ENCODE data around the gene ZNF750.

DNA sequence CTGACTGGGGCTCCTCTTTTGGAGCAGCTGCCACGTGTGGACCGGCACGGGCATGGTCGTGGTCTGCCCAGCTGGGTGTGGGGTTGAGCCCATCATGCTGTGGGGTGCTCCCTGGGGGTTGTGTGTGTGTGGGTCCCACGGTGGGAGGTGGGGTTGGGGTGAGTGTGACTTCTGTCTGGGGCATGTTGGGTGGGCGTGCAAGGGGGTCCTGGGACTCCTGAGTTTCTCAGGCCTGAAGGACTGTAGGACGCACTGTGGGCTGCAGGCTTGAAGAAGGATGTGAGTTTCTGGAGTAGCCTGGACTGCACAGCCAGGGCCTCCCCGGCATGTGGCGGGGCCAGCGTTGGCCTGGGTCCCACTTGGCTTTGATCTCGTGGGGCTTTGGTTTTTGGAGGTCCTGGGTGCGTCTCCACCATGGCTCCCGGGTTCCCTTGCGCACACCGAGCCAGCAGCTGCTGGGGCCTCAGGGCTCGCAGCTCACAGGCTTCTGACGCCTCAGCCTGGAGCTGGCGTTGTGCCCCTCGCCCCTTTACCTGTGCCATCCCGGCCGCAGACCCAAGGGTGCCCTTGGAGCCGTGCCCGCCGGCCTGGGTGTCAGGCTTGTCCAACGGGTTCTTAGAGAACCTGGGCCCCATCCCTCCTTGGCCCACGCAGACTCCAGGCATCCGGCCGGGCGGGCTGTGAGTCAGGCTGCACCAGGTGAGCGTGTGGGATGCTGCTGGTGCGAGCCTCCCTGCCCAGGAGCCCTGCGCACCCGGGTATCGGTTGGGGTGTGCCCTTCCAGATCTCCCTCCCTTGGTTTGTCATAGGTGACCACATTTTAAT lies 34.4 kb upstream of the ZNF750 start:
- TF ChIP-seq, protein P1, sequence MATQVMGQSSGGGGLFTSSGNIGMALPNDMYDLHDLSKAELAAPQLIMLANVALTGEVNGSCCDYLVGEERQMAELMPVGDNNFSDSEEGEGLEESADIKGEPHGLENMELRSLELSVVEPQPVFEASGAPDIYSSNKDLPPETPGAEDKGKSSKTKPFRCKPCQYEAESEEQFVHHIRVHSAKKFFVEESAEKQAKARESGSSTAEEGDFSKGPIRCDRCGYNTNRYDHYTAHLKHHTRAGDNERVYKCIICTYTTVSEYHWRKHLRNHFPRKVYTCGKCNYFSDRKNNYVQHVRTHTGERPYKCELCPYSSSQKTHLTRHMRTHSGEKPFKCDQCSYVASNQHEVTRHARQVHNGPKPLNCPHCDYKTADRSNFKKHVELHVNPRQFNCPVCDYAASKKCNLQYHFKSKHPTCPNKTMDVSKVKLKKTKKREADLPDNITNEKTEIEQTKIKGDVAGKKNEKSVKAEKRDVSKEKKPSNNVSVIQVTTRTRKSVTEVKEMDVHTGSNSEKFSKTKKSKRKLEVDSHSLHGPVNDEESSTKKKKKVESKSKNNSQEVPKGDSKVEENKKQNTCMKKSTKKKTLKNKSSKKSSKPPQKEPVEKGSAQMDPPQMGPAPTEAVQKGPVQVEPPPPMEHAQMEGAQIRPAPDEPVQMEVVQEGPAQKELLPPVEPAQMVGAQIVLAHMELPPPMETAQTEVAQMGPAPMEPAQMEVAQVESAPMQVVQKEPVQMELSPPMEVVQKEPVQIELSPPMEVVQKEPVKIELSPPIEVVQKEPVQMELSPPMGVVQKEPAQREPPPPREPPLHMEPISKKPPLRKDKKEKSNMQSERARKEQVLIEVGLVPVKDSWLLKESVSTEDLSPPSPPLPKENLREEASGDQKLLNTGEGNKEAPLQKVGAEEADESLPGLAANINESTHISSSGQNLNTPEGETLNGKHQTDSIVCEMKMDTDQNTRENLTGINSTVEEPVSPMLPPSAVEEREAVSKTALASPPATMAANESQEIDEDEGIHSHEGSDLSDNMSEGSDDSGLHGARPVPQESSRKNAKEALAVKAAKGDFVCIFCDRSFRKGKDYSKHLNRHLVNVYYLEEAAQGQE (tag by site-specific recombination; IDR thresholded peaks at IDR 0.05) = no peak
- TF ChIP-seq ZNF561 (tag by site-specific recombination; IDR thresholded peaks at IDR 0.05; ENCODE audit: borderline replicate concordance) = no peak
- TF ChIP-seq YY1 (tag by site-specific recombination; IDR thresholded peaks at IDR 0.05) = no peak
- TF ChIP-seq, protein P2, sequence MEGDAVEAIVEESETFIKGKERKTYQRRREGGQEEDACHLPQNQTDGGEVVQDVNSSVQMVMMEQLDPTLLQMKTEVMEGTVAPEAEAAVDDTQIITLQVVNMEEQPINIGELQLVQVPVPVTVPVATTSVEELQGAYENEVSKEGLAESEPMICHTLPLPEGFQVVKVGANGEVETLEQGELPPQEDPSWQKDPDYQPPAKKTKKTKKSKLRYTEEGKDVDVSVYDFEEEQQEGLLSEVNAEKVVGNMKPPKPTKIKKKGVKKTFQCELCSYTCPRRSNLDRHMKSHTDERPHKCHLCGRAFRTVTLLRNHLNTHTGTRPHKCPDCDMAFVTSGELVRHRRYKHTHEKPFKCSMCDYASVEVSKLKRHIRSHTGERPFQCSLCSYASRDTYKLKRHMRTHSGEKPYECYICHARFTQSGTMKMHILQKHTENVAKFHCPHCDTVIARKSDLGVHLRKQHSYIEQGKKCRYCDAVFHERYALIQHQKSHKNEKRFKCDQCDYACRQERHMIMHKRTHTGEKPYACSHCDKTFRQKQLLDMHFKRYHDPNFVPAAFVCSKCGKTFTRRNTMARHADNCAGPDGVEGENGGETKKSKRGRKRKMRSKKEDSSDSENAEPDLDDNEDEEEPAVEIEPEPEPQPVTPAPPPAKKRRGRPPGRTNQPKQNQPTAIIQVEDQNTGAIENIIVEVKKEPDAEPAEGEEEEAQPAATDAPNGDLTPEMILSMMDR (tag by site-specific recombination; IDR thresholded peaks at IDR 0.05) = no peak
- TF ChIP-seq, protein P3, sequence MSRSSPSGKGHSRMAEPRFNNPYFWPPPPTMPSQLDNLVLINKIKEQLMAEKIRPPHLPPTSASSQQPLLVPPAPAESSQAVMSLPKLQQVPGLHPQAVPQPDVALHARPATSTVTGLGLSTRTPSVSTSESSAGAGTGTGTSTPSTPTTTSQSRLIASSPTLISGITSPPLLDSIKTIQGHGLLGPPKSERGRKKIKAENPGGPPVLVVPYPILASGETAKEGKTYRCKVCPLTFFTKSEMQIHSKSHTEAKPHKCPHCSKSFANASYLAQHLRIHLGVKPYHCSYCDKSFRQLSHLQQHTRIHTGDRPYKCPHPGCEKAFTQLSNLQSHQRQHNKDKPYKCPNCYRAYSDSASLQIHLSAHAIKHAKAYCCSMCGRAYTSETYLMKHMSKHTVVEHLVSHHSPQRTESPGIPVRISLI (tag by site-specific recombination; IDR thresholded peaks at IDR 0.05) = no peak
- TF ChIP-seq KLF9 (tag by site-specific recombination; IDR thresholded peaks at IDR 0.05; ENCODE audit: low read depth) = no peak
- TF ChIP-seq, protein P4, sequence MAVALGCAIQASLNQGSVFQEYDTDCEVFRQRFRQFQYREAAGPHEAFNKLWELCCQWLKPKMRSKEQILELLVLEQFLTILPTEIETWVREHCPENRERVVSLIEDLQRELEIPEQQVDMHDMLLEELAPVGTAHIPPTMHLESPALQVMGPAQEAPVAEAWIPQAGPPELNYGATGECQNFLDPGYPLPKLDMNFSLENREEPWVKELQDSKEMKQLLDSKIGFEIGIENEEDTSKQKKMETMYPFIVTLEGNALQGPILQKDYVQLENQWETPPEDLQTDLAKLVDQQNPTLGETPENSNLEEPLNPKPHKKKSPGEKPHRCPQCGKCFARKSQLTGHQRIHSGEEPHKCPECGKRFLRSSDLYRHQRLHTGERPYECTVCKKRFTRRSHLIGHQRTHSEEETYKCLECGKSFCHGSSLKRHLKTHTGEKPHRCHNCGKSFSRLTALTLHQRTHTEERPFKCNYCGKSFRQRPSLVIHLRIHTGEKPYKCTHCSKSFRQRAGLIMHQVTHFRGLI (tag by site-specific recombination; IDR thresholded peaks at IDR 0.05) = no peak
- TF ChIP-seq ZNF302 (tag by site-specific recombination; IDR thresholded peaks at IDR 0.05; ENCODE audit: low read depth) = no peak
- TF ChIP-seq ZNF140 (tag by site-specific recombination; IDR thresholded peaks at IDR 0.05) = no peak
- no peak for TF ChIP-seq ZSCAN16 (tag by site-specific recombination; IDR thresholded peaks at IDR 0.05)
- no peak for TF ChIP-seq ZNF274 (IDR thresholded peaks at IDR 0.05; ENCODE audit: low read length)
- no peak for TF ChIP-seq ZNF274 (tag by site-specific recombination; IDR thresholded peaks at IDR 0.05; ENCODE audit: borderline replicate concordance)
- TF ChIP-seq ZNF121 (tag by site-specific recombination; IDR thresholded peaks at IDR 0.05) = no peak
- no peak for TF ChIP-seq MYNN (tag by site-specific recombination; IDR thresholded peaks at IDR 0.05; ENCODE audit: borderline replicate concordance)
- TF ChIP-seq, protein P5, sequence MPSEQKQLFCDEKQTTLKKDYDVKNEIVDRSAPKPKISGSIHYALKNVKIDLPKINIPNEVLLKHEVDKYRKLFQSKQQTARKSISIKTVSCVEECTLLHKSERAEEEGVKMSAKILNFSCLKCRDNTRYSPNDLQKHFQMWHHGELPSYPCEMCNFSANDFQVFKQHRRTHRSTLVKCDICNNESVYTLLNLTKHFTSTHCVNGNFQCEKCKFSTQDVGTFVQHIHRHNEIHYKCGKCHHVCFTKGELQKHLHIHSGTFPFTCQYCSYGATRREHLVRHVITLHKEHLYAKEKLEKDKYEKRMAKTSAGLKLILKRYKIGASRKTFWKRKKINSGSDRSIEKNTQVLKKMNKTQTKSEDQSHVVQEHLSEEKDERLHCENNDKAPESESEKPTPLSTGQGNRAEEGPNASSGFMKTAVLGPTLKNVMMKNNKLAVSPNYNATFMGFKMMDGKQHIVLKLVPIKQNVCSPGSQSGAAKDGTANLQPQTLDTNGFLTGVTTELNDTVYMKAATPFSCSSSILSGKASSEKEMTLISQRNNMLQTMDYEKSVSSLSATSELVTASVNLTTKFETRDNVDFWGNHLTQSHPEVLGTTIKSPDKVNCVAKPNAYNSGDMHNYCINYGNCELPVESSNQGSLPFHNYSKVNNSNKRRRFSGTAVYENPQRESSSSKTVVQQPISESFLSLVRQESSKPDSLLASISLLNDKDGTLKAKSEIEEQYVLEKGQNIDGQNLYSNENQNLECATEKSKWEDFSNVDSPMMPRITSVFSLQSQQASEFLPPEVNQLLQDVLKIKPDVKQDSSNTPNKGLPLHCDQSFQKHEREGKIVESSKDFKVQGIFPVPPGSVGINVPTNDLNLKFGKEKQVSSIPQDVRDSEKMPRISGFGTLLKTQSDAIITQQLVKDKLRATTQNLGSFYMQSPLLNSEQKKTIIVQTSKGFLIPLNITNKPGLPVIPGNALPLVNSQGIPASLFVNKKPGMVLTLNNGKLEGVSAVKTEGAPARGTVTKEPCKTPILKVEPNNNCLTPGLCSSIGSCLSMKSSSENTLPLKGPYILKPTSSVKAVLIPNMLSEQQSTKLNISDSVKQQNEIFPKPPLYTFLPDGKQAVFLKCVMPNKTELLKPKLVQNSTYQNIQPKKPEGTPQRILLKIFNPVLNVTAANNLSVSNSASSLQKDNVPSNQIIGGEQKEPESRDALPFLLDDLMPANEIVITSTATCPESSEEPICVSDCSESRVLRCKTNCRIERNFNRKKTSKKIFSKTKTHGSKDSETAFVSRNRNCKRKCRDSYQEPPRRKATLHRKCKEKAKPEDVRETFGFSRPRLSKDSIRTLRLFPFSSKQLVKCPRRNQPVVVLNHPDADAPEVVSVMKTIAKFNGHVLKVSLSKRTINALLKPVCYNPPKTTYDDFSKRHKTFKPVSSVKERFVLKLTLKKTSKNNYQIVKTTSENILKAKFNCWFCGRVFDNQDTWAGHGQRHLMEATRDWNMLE (tag by site-specific recombination; conservative IDR thresholded peaks at IDR 0.05; ENCODE audit: low read depth) = no peak

Measured in HEK293 (cell line).